OCI-LY3 (cell line): ENCODE results near the gene SPDYE2.
"Not testable (repeated sequence)": the region's sequence is repeated elsewhere in the genome, so short reads cannot be mapped to it uniquely, and the experiment has no call there.

ENCODE experiments used
- EZH2phosphoT487 ChIP-seq: fragments of 200-600 bp; shearing (Covaris generic); IDR thresholded peaks from 2 replicates; pipeline ENCODE4 v1.6.1; 2018; ENCODE audit warnings: antibody characterized with exemption, mixed run types, low read depth
- TF ChIP-seq, protein P1 (sequence below): fragments of 200-600, 300-600 bp; sonication (generic); IDR thresholded peaks from 2 replicates; pipeline ENCODE4 v1.5.1; 2014; ENCODE audit warnings: antibody characterized with exemption, low read length, low read depth

DNA sequence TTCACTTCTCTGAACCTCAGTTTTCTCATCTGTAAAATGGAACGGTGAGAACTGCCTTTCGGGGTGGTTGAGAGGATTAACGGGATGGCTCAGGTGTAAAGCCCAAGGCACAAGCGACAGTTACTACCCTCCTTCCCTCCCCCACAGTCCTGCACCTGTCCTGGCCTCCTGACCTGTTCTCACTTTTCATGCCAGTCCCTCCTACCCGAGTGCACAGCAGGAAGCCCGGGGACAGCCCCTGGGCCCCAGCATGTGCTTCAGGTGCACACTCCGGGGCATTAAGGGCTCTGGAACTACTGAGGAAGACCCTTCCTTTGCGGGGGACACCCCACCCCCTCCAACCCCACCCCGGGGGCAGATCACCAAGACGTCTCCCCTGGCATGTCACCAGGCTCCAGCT, 34.1 kb upstream of the SPDYE2 start:
- TF ChIP-seq, protein P1, sequence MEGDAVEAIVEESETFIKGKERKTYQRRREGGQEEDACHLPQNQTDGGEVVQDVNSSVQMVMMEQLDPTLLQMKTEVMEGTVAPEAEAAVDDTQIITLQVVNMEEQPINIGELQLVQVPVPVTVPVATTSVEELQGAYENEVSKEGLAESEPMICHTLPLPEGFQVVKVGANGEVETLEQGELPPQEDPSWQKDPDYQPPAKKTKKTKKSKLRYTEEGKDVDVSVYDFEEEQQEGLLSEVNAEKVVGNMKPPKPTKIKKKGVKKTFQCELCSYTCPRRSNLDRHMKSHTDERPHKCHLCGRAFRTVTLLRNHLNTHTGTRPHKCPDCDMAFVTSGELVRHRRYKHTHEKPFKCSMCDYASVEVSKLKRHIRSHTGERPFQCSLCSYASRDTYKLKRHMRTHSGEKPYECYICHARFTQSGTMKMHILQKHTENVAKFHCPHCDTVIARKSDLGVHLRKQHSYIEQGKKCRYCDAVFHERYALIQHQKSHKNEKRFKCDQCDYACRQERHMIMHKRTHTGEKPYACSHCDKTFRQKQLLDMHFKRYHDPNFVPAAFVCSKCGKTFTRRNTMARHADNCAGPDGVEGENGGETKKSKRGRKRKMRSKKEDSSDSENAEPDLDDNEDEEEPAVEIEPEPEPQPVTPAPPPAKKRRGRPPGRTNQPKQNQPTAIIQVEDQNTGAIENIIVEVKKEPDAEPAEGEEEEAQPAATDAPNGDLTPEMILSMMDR = not testable (repeated sequence)
- not testable (repeated sequence) for TF ChIP-seq EZH2phosphoT487
